NCI-H1048 (cell line): ENCODE measurements around the gene DPP10.

Experiments
- DNase-seq: peaks from one replicate; lab custom pipeline; 2025; lab: John Stamatoyannopoulos, UW

Gene DPP10

DNA sequence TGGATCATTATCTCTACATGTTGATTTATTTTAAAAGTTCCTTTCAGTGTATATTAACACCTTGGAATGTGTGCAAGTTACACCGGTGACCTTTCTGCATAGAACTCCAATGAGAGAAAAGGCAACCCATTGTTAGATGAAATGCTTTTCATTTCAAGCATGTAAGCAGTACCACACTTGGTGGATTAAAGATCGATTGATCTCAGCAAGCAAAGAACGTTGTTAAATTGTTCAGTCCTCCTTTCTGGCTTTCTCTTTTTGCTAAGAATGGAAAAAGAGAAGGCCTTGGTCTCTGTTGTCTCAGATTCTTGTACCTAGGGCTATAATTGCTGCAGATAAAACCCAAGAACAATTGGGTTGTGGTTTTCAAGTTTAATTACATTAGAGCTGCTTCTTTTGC, 843.0 kb downstream of the DPP10 start:
- DNase-seq, result no peak

DNA sequence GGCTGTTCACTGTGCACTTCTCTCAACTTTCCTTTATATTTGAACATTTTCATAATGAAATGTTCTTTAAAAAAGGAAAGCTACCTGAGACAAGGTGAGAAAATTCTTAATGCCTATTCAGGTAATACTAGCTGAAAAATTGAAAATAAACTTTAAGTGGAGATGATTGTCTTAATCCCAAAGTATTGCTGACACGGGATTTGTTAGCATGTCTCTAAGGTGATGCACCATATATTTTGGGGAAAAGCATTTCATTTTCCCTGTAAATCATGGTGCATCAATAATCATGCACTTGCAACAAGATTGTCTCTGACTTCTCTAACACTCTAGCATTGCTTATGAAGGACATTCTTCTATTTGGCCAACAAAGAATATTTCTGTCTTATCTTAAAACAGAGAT, 848.0 kb downstream of the DPP10 start:
- no peak for DNase-seq

DNA sequence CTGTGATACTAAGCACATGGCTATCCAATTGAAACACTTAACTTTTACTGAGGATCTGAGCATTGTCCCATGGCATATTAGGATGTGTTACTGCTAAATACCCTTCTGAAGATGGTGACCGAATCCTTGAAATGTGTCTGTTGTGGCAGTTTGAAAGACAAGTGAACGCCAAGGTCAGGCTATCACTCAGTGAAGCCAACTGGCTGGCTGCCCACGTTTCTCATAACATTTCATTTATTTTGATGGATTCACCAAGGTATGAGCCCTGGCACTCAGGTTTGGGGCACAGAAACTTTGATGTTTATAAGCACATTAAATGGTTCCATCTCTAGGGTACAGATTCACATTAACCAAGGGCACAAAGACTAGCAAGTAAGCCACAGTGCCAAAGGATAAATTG, 850.3 kb downstream of the DPP10 start:
- DNase-seq, result no peak

DNA sequence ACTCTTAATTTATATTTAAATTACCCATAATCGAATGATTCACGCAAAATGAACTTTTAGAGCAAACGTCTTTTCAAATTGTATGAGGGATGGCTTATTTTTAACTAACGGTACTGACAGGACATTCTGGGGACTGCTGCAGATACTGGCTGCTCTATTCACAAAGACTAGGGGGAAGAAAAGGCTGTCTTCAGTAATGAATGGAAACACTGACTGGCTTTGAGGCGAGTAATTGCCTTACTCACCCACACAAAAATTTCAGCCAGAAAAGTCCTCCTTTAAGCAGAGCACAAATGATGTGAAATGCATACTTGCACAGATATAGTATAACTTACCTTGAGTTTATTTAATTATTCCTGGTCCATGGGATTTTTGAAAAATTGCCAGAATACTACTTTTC, 852.6 kb downstream of the DPP10 start:
- DNase-seq, result no peak

DNA sequence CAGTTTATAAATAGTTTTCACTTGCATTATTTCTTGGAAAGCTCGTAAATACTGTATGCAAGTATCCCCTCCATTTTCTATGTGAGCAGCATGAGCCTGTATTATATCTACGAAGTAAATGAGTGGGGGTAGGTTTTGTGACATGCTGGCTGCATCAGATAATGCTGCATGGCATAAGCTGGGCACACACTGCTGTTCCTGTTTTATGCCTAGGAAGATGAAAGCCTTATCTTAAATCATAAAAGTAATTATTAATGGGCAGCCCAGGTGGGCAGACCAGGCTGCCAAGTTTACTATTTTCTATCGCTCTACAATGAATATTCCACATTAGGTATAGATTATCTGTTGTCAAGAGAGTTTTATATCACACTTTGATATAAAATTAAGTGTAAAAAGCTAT, 854.6 kb downstream of the DPP10 start:
- DNase-seq, result no peak

DNA sequence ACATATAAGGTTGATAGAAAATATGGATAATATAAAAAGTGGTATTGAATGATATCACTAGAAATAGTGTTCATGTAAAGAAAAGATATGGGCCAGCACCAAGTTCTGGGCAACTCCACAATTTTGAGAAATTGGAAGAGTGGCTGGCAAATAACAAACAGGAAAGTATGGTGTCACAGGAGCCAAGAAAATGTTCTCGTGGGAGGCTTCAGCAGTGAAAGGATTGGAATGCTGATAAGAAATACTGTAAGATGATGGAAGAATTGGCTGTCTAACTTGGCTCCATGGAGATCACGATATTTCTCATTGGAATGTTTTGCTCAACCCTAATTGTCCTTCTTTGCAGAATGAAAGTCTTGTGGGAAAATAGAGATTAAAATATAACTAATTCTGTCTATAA, 856.8 kb downstream of the DPP10 start:
- no peak for DNase-seq

DNA sequence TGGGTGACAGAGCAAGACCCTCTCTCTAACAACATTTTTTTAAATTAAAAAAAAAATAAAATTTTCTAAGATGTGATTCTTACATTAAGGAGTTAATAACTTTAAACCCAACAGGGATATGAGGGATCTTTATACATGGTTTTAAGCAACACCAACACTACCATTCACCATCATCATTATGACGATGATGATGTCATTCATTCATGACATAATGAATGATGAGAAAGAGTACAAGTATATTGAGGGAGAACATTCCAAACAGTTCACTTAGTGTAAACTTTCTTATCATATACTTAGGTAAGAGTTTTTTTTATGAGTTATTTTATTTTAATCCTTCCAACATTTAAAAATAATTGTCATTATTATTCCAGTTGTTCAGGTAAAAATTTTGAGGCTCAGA, 863.3 kb downstream of the DPP10 start:
- no peak for DNase-seq

DNA sequence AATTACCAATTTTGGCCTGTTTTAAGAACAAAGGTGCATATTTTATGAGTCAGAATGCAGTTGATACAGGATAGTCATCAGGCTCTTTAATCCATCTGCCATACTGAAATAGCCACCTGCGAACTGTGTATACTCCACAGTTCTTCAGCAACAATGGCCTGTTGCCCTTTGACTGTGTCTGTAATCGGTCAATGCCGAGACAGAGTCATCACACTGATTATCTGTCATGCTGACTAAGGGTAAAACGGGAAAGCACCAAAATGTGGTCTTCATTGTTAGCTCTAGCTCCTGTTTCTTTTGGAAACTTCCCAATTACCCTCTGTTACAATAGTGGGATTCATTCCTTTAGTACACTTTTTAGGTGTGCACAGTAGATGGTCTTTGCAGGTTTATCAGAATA, 871.7 kb downstream of the DPP10 start:
- no peak for DNase-seq

DNA sequence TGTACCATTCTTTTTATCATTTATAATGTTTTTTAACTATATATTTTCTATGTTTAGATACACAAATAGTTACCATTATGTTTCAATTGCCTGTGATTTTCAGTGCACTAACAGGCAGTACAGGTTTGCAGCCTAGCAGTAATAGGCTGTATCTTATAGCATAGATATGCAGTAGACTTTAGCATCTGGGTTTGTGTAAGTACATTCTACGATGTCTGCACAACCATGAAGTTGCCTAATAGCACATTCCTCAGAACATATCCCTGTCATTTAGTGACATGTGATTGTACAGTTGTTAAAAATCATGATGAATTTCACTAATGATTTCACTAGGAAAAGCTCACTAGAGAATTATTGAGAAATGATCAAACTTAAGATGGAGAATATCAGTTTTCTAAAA, 884.6 kb downstream of the DPP10 start:
- DNase-seq, result no peak

DNA sequence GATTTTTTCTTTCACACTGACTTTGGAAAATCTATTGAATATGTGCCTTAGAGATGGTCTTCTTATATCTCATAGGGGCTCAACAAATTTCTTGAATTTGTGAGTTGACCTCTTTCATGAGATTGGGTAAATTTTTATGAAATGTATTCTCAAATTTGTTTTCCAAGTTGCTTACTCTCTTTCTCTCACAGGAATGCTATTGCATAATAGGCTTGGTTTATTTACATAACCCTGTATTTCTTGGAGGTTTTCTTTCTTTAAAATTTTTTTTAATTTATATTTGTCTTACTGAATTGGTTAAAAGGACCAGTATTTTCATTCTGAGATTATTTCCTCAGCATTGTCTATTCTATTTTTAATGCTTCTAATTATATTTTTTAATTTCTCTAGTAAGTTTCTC, 917.1 kb downstream of the DPP10 start:
- DNase-seq, result no peak

DNA sequence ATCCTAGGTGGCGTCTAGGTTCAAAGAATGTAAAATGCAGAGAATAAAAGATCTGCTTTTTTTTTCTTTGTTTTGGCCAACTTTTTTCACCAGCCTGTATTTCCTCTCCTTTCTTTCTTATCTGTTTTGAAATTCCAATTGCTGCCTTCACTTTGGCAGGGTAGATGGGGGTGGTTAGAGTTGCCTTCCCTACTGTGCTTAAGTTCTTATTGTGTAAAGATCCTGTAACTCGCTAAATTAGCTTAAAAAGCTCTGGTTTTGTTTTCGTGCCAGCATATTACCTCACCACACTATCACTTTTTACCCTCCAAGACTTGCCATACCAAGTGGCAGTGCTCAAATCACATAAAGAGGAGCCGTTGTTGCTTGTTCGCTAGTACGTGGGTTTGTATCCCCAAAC, 921.7 kb downstream of the DPP10 start:
- no peak for DNase-seq

DNA sequence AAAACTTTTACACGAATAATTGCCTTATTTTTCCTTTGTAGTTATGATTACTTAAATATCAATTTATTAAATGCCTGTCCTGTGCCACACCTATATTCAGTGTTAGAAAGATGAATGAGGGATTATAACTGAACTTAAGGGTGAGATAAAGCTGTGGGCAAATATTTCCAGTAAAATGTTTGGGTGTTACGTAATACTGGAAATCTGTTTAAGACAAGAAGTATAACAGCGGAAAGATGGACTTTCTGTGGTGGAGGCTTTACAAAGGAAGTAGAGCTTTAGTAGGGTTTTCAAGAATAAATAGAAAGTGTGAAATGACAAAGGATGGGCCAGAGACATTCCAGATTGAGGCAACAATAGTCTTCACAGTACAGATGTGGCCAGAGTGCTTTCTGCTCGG, 927.0 kb downstream of the DPP10 start:
- DNase-seq, result no peak

DNA sequence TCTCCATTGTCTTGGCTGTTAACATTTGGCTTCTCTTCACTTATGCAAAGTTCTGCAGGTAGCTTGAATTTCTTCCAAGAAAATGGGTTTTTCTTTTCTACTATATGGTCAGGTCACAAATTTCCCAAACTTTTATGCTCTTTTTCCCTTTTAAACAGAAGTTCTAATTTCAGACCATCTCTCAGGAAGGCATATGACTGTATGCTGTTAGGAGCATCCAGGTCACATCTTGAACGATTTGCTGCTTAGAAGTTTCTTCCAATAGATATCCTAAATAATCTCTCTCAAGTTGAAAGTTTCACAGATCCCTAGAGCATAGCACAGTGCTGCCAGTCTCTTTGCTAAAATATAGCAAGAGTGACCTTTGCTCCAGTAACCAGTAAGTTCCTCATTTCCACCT, 932.5 kb downstream of the DPP10 start:
- no peak for DNase-seq

DNA sequence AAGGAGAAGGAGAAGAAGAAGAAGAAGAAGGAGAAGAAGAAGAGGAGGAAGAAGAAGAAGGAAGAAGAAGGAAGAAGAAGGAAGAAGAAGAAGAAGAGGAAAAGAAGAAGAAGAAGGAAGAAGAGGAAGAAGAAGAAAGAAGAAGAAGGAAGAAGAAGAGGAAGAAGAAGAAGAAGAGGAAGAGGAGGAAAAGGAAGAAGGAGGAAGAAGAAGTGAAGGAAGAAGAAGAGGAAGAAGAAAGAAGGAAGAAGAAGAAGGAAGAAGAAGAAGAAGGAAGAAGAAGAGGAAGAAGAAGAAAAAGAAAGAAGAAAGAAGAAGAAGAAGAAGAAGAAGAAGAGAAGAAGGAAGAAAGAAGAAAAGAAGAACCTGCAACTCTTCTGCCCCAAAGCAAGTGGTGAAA, 942.0 kb downstream of the DPP10 start:
- DNase-seq, result no peak

DNA sequence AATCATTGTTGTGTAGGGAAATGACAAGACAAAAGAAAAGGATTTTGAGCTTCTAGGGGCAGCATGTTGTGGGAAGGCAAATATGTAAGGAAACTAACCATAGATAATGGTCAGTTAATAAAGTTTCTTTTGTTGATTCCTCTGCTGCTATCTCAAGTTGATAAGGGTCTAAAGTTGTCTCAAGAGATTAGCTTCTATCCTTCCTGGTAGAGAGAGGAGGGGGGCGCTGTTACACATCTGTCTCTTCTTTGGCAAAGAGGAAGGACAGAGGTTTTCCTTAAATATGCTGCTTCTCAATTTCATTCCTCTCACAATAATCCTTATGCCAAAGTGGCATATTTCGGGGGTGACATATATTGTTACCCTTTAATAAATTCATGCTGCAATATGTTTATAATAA, 944.0 kb downstream of the DPP10 start:
- DNase-seq, result no peak

DNA sequence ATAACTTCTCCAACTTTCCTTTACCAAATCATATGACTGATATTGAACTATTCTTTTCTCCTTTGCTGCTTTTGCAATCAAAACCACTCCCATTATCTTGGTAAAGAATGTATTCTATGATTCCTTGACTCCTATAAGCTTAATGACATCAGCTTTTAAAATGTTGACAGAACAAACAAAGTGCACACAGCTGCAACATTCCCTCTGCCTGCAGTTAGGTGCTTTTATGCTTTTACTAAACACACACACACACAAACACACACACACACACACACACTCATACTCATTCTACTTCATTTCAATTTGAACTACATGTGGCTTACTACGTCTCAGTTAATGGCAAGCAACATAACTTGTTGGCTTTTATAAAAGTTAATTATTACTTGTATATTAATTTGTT, 946.6 kb downstream of the DPP10 start:
- no peak for DNase-seq

DNA sequence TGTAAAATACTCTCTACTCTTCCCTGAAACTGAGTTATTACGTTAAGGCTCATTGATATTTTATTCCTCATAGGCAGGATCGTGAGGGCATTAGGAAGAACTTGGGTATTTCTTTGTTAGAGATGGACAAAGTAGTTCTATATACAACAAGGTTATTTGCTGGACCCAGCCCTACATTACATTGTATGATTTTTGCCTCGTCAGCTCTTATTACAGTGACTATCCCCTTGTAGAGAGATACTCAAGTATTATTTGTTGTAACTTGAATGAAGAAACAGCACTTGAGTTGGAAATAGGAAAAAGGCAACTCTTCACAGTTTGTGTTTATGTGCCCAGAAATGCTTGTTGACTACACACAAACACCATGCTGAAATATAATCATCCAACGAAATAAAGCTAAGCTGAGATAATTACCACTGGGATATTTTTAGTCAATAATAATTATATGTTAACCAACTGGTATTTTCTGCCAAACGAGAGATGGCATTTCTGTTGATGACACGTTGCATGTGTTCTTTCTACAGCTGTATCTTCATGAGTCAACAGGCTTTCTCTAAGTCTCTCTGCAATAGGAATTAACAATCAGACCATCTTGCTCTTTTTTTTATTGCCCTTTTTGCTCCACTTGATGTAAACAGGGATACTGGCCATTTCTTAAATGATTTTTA, 947.6 kb downstream of the DPP10 start:
- no peak for DNase-seq

DNA sequence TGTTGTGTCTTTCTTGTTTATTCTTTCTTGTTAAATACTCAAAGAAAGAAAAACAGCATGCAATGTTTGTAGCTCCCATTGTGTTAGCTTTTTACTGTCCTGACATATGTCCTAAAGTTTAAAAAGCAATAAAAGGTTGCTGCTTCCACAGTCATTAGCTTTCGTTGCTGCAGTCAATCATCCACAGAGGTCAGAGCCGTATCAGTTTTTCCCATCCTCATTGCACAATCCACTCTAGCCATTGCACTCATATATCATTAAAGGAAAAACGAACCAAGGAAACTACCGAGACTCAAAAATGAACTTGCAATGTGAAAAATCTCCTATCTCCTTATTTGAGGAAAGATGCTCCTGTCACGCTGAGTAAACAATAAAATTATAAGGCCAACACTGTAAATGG, 954.1 kb downstream of the DPP10 start:
- no peak for DNase-seq

DNA sequence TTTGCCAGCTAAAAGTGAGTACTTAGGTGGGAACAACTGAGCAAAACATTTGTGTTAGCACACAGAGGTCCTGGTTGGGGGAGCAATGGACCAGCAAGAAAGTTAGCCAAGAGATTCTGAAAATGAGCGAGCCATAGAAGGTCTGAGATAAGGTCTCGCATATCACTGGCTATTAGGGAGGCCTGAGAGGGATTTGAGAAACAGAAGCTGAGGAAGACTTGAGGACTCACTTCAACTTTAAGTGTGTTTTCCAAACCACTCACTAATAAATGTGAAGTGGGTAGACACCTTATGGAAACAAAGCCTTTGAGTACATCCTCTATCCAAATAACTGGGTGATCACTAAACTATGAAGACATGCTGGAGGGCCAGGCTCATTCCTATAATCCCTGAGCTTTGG, 958.5 kb downstream of the DPP10 start:
- DNase-seq, result no peak

DNA sequence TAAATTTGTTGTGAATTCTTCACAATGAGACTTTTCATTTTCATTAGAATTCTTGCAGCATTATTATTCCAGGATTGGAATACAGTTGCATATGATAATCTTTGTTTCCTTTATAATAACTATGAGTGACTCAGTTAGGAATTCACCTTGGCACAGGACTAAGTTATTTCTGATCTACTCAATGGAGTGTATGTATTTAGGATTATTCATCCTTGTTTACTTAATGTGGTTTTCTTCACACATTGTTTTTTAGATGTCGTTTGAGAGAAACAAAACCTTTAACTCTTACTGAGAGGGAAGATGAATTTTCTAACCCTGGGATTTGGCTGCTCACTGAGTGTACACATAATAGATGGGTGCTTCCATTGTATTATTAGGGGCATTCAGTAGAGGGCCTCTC, 970.1 kb downstream of the DPP10 start:
- DNase-seq, result no peak

DNA sequence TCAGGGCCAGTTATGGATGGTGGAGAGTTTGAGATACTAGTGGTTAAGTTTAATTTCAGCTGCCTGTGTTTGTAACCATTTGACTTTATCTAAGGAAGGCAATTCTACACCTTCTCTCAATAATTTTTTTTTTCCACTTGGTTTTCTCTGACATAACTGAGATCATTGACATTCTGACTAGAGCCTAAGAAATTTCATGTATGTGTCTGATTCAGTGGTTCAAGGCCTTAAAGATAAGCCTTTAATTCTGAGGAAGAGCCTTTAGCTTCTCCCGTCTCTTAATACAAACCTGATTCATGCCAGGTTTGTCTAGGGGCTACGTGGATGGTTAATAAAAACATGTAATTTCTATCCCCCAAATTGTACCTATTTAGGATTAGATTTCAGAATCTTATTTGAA, 971.4 kb downstream of the DPP10 start:
- DNase-seq, result no peak

DNA sequence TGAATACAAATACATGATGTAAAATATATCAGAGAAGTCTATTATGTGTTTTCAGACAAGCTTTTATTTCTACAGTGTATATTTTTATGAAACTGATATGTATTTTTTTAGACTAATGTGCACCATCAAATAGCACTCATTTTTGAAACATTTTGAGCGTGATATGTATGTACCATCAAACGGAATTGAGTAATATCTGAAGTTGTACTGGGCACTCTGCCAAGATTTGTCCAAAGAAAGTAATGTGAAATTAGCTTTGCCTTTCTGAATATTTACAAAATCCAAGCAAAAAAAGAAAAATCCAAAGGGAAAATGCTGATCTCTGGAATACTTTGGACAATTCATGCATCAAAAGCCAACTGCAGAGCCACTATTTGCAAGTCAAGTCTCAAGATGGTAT, 972.0 kb downstream of the DPP10 start:
- no peak for DNase-seq

DNA sequence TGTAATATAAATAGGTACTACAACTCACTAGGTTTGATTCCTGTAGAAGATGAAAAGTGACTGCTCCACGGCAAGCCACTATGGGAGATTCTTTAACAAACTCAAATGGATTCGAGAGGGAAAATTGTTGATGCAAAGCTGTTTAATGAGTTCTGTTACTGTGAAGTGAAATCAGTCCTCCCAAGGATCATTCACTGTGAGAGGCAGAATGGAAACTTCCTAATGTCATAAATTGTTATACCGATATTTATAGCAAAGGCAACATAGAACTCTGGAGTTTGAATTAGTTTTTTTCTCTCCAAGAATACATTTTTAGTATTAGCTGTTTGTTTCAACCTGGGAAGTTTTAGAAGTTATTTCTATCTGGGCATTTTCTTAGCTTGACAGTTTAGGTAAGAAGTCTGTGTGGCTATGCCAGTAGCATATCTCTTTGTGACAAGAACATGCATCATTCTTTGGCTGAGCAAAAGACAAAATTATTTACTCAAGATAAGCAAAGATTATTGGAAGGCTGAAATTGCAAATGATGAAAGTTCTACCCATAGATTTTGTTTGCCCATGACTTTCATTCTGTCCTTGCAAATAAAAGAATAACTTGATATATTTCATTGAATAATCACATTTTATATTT, 979.7 kb downstream of the DPP10 start:
- DNase-seq, result no peak

DNA sequence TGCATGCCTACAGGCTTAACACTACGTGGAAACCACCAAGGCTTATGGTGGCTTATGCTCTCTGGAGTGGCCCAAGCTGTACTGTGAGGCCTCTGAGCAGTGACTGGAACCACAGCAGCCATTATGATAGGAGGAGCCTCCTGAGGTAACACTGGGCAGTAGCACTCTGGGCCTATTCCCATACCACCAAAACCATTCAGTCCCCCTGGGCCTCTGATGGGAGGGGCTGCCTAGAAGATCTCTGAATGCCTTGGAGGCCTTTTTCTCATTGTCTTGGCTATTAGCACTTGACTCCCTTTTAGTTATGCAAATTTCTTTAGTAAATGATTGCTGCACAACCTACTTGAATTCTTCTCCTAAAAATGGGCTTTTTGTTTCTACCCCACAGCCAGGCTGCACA, 985.0 kb downstream of the DPP10 start:
- DNase-seq, result no peak
